LNCAP (cell line): Measurements from ENCODE around the gene ACTR1A.

ENCODE experiments used
- CTCF ChIP-seq: fragments of 450-650 bp; IDR thresholded peaks from 2 replicates; pipeline ENCODE4 v1.5.1; 2017; ENCODE audit warnings: mild to moderate bottlenecking

ACTR1A gene

DNA sequence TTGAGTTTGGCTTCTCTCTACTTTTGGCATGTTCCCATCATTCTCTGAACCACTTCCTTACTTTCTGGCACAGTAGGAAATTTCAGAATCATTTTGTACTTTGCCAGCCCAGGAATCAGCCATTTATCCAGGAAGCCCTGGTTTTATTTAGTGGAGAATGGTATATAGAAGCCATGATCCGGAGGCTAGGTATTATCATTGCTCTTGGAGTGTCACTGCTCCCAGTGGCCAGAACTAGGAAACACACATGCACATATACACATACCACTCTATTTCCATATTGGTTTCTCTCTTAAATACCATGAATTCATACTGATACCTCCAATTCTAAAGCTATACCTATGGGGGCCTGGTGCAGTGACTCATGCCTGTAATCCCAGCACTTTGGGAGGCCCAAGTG lies 37.5 kb upstream of the ACTR1A start:
- peak; percentile 37; the same call in 1 of the 2 replicates for TF ChIP-seq CTCF

GRCh38 chr10:102538811-102539210 lies 36.3 kb upstream of the ACTR1A start:
- no peak for TF ChIP-seq CTCF

- TF ChIP-seq CTCF, result no peak
These were observed 35.4 kb upstream of the ACTR1A start for GRCh38 chr10:102537948-102538347.

- TF ChIP-seq CTCF, result no peak
These were observed 34.9 kb upstream of the ACTR1A start for GRCh38 chr10:102537367-102537766.

GRCh38 chr10:102535481-102536147 lies 33.1 kb upstream of the ACTR1A start:
- TF ChIP-seq CTCF, result no peak

- no peak for TF ChIP-seq CTCF
These were observed 31.8 kb upstream of the ACTR1A start for GRCh38 chr10:102534333-102534732.

GRCh38 chr10:102527546-102527945 lies 25.0 kb upstream of the ACTR1A start:
- no peak for TF ChIP-seq CTCF

- no peak for TF ChIP-seq CTCF
These were observed 22.2 kb upstream of the ACTR1A start for GRCh38 chr10:102524746-102525145.
